ENCODE data around the gene RLBP1.
A peak's percentile ranks its signal among the peaks of the same experiment; 100 is the strongest.
"Not testable (repeated sequence)": the region's sequence is repeated elsewhere in the genome, so short reads cannot be mapped to it uniquely, and the experiment has no call there.

Gene RLBP1

GRCh38 chr15:89221543-89221942, at the start of gene RLBP1:
Gene RLBP1 (minus strand): TSS chr15:89221579. CDS start chr15:89218975, 2,604 bp downstream.
- no peak for DNase-seq

GRCh38 chr15:89250142-89250541, 28.8 kb upstream of the RLBP1 start:
- DNase-seq = not testable (repeated sequence)

- DNase-seq = no peak
Observed at GRCh38 chr15:89248584-89248983, 27.2 kb upstream of the RLBP1 start.

GRCh38 chr15:89247446-89247845, 26.1 kb upstream of the RLBP1 start:
- DNase-seq = no peak

- no peak for DNase-seq
Observed at GRCh38 chr15:89244574-89244903, 23.2 kb upstream of the RLBP1 start.

- DNase-seq = peak; percentile 84 to 97 (median 92)
Observed at GRCh38 chr15:89243691-89244573, 22.6 kb upstream of the RLBP1 start, which contains the start of gene FANCI. Gene FANCI (plus strand): TSS chr15:89243979. CDS start chr15:89247648, 3,669 bp downstream.

GRCh38 chr15:89243046-89243690, 21.8 kb upstream of the RLBP1 start:
- DNase-seq = no peak

- DNase-seq = not testable (repeated sequence)
Observed at GRCh38 chr15:89239883-89240810, 18.8 kb upstream of the RLBP1 start.

GRCh38 chr15:89231832-89232231, 10.5 kb upstream of the RLBP1 start:
- DNase-seq = no peak

- no peak for DNase-seq
Observed at GRCh38 chr15:89230277-89230676, 8.9 kb upstream of the RLBP1 start.

- no peak for DNase-seq
Observed at GRCh38 chr15:89227425-89227824, 6.0 kb upstream of the RLBP1 start.

- no peak for DNase-seq
Observed at GRCh38 chr15:89226359-89227221, 5.2 kb upstream of the RLBP1 start.

GRCh38 chr15:89225588-89225987, 4.2 kb upstream of the RLBP1 start:
- no peak for DNase-seq

GRCh38 chr15:89218531-89218930, 2.8 kb downstream of the RLBP1 start:
- DNase-seq = no peak

- DNase-seq = no peak
Observed at GRCh38 chr15:89217686-89218376, 3.5 kb downstream of the RLBP1 start.

GRCh38 chr15:89217031-89217430, 4.3 kb downstream of the RLBP1 start:
- no peak for DNase-seq

GRCh38 chr15:89215627-89216026, 5.8 kb downstream of the RLBP1 start:
- DNase-seq = no peak

GRCh38 chr15:89211678-89212170, 9.7 kb downstream of the RLBP1 start:
- no peak for DNase-seq

- no peak for DNase-seq
Observed at GRCh38 chr15:89209057-89209456, 12.3 kb downstream of the RLBP1 start.

GRCh38 chr15:89208256-89208655, 13.1 kb downstream of the RLBP1 start:
- DNase-seq = no peak

GRCh38 chr15:89206908-89207331, 14.5 kb downstream of the RLBP1 start:
- DNase-seq = peak; percentile 22 to 58 (median 45)

All from activated naive CD4-positive, alpha-beta T cell (primary cell).